ENCODE measurements around the gene H2BK1.

GRCh38 chr7:151252561-151252835 is 42.2 kb upstream of the H2BK1 start:
- TF ChIP-seq REST (IDR thresholded peaks at IDR 0.05; ENCODE audit: borderline replicate concordance in 1 of 2, low read depth in 1 of 2, low read length in 2 of 2), result no peak
- TF ChIP-seq CTCF (CRISPR knock-in tag; IDR thresholded peaks at IDR 0.05), result no peak
- no peak for TF ChIP-seq ZNF124 (CRISPR knock-in tag; IDR thresholded peaks at IDR 0.05)
- TF ChIP-seq PRDM10 (CRISPR knock-in tag; IDR thresholded peaks at IDR 0.05; ENCODE audit: low read depth), result no peak
